Heart right ventricle (tissue), 16 donors: Measurements from ENCODE around the gene PDE9A. TPM values are rescaled to one million over a fixed set of nuclear protein-coding genes. Genes with fewer than 3 reads are reported as not detected.

Source experiments
- ATAC-seq, 8 donors: fragments of 200-7000 bp; cut with Tn5 transposase; one replicate each; pipeline ENCODE4 v1.9.1; 2020; ENCODE audit warnings: mild to moderate bottlenecking in 8 of 8, moderate library complexity in 8 of 8, moderate number of reproducible peaks in 1 of 8
- DNase-seq, 2 donors: peaks; one replicate each; pipeline ENCODE4 v3.0.0-alpha.2; 2020
- H3K27ac ChIP-seq, 10 donors: fragments of 200-600 bp; sonication (generic) in 2 of 10; one replicate each; pipeline versions ENCODE4 v1.5.0 to v1.8.0; 2020 to 2022; ENCODE audit warnings: mild to moderate bottlenecking in 3 of 10
- H3K27me3 ChIP-seq, 7 donors: fragments of 200-600 bp; one replicate each; pipeline ENCODE4 v1.8.0; 2021 to 2022; ENCODE audit warnings: mild to moderate bottlenecking in 2 of 7
- H3K36me3 ChIP-seq, 9 donors: fragments of 200-600 bp; sonication (generic) in 1 of 9; one replicate each; pipeline versions ENCODE4 v1.5.0 to v1.8.0; 2020 to 2022; ENCODE audit warnings: mild to moderate bottlenecking in 2 of 9
- H3K4me1 ChIP-seq, 9 donors: fragments of 200-600 bp; sonication (generic) in 1 of 9; one replicate each; pipeline versions ENCODE4 v1.5.0 to v1.8.0; 2020 to 2022; ENCODE audit warnings: mild to moderate bottlenecking in 4 of 9
- H3K4me3 ChIP-seq, 10 donors: fragments of 200-600 bp; sonication (generic) in 2 of 10; one replicate each; pipeline versions ENCODE4 v1.5.0 to v1.8.0; 2020 to 2022; ENCODE audit warnings: mild to moderate bottlenecking in 7 of 10, moderate library complexity in 2 of 10
- H3K9me3 ChIP-seq, 11 donors: fragments of 200-600 bp in 10 of 11; sonication (generic) in 2 of 11; one replicate each; pipeline versions ENCODE4 v1.5.0 to v1.8.0; 2013 to 2022; ENCODE audit warnings: mild to moderate bottlenecking in 2 of 11, control low read depth in 1 of 11, moderate library complexity in 1 of 11
- WGBS, 2 donors: extraction: QIAGEN DNeasy Blood & Tissue Kit; methylation state at CpG; one replicate each; pipeline ENCODE4 v1.1.7; 2013; ENCODE audit warnings: inconsistent platforms in 1 of 2; 5-methylcytosine and 5-hydroxymethylcytosine counted together
- intact Hi-C, 10 donors: fragments of 100-400 bp; cut with DNase I; formaldehyde crosslinking; loops; one replicate each; pipeline versions ENCODE4 v1.11.1 to v1.14.2; 2022
- polyA plus RNA-seq, 2 donors: library from polyadenylated mRNA; stranded (reverse); fragments of 200-250 nt; gene quantifications; one replicate each; pipeline ENCODE4 v1.2.3, GENCODE V29; 2013
- total RNA-seq, 10 donors: library from RNA; stranded (reverse); fragmentation: NEBNext Ultra II Directional in 3 of 10; extraction: Animal tissue kit (Norgen Biotek cat#: 25700) in 3 of 10; gene quantifications; one replicate each; pipeline versions ENCODE4 v1.2.1 to v1.2.4, GENCODE V29; 2021 to 2023
- TF ChIP-seq, protein P1 (sequence below), 9 donors: fragments of 200-600 bp; sonication (generic) in 2 of 9; IDR thresholded peaks; one replicate each; pipeline versions ENCODE4 v1.5.0 to v1.8.0; 2021 to 2022; ENCODE audit warnings: antibody characterized with exemption in 9 of 9, mild to moderate bottlenecking in 5 of 9, moderate library complexity in 1 of 9
- donor health status: Arrhythmogenic right ventricular cardiomyopathy.
- donor health status: ischemic (EF 13 %, LVEDD 7.1; RV severe dilation, severe dysfunction).
- donor health status: healthy with polysubstance abuse.
- donor health status: DM: no; HTN: yes; CAD: no.
- donor health status: DM: no; HTN: no; CAD: no.
- donor health status: ischemic (EF 25% LVEDD 6.9; RV normal size, moderate dysfunction).
- donor health status: ischemic (EF 25% LVEDD 5.7; RV mildly dilated, moderate dysfunction).
- donor health status: healthy.
- donor health status: DM: yes; HTN: yes; CAD: no.
- donor health status: Ischemic cardiomyopathy.
- donor health status: ischemic (EF 35%, LVEDD 5.7; RV mildly dilated, moderate dysfunction).
- donor health status: nonischemic (EF 11% LVEDD 7.7; RV severe dilation, severe dysfunction).
- donor health status: DM: yes; HTN: yes; CAD: no.
- donor health status: PGD.
- donor health status: ischemic (EF 29% LVEDD 5.4; RV normal size, mild dysfunction).
- donor health status: nonischemic (EF 23%, LVEDD 6.1; RV moderate dilation, normal function).

PDE9A gene
- total and polyA plus RNA-seq, 12 donors = 1.2 to 7.0 (median 2.2) TPM

DNA sequence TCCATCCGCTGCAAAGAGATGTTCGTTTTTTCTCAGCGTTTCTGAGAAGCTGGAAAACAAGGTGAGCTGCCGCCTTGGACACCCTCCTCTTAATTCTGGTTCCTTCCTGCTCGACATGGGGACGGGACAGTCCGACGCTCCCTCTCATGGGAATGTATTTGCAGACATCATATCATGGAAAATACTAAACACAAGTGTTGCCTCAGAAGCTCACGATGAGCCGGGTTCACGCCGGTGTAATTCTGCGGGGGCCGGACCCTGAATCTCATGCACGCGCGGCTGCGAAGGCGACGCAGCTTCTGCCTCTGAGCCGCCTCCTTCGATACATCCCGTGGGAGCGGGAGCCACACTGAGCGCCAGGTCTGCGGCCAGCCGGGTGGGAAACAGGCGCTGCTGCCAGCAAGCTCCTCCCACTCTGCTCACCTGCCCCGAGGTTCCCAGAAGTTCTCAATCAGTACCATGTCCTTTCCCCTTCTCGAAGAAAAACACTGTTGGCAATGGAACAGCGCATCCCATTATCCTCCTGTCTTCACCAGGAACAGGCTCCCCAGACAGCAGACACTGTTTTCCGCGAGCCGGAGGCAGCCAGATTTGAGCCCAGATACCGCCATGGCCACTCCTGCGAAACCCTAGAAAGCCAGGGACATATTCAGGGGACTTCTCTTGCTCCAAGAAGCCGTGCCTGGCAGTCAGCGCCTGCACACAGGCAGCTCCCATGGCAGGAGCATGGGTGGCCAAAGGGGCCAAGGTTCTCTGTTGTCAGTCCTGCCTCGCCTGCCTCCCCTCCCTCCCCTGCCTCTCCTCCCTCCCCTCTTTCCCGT is 127.9 kb downstream of the PDE9A start:
- TF ChIP-seq, protein P1, sequence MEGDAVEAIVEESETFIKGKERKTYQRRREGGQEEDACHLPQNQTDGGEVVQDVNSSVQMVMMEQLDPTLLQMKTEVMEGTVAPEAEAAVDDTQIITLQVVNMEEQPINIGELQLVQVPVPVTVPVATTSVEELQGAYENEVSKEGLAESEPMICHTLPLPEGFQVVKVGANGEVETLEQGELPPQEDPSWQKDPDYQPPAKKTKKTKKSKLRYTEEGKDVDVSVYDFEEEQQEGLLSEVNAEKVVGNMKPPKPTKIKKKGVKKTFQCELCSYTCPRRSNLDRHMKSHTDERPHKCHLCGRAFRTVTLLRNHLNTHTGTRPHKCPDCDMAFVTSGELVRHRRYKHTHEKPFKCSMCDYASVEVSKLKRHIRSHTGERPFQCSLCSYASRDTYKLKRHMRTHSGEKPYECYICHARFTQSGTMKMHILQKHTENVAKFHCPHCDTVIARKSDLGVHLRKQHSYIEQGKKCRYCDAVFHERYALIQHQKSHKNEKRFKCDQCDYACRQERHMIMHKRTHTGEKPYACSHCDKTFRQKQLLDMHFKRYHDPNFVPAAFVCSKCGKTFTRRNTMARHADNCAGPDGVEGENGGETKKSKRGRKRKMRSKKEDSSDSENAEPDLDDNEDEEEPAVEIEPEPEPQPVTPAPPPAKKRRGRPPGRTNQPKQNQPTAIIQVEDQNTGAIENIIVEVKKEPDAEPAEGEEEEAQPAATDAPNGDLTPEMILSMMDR (IDR thresholded peaks at IDR 0.05) = no peak
- ATAC-seq = peak in 6 of 8 donors; percentile 16 to 38 (median 32)
- WGBS, 2 donors = 4 to 6% methylated on average over 40 of the region's 40 CpGs

DNA sequence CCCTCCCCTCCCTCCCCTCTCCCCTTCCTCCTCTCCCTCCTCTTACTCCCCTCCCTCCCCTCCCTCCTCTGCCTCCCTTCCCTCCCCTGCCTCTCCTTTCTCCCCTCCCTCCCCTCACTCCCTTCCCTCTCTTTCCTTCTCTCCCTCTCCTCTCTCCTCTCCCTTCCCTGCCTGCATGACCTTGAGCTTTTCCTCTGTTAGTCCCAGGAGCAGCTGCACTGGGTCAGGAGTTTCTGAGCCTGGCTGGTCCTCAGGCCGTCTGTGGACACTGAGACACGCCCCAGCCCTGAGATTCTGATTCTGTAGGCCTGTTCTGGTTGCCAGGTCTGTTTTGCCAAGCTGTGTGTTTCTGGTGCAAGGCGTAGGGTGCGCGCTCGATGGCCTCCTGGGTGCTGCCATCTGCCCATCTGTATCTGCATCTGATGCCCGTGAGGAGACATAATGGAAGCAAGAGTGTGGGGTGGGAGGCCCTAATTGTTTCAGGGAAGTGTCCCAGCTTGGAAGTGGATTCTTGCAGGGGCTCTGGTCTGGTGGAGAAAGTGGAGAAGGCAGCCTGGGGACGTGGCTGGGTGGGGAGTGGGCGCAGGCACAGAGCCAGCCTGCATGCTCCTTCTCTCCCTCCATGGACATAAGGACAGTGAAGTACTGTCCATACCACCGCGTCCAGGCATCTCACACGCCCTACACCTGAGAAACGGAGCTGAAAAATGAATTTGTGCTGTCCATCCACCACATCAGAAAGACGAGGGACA is 128.7 kb downstream of the PDE9A start:
- Histone ChIP-seq H3K4me3 (no peak overlapping the region), H3K4me1 (peaks cover 3 to 36% (median 31%) of the 10 kb centered on the region in 9 donors), H3K36me3 (no peaks in the 10 kb centered on the region), H3K27ac (peak overlapping the region in 8 of 10 donors; percentile 10 to 96 (median 86)), H3K9me3 (peaks cover 0 to 5% (median 0%) of the 10 kb centered on the region in 11 donors), H3K27me3 (peaks cover 0 to 56% (median 34%) of the 10 kb centered on the region in 7 donors)
- TF ChIP-seq, protein P1 (IDR thresholded peaks at IDR 0.05) = no peak
- intact Hi-C loops = loop anchor here in 2 of 10 donors (2.0 to 10.0 kb wide), 3 partner anchors 45 to 107 kb away; no protein-coding TSS in a partner anchor
- peak in 3 of 8 donors; percentile 13 to 28 (median 21) for ATAC-seq
- WGBS, 2 donors = 79 to 80% methylated on average over 14 of the region's 14 CpGs
- no peak for DNase-seq

More for the DNA sequence above, 127.9 kb downstream of the PDE9A start:
- Histone ChIP-seq H3K36me3 (no peaks in the 10 kb centered on the region), H3K9me3 (no peaks in the 10 kb centered on the region), H3K27ac (peak overlapping the region in 7 of 10 donors; percentile 31 to 77 (median 48)), H3K27me3 (peaks cover 0 to 59% (median 34%) of the 10 kb centered on the region in 7 donors), H3K4me3 (peak overlapping the region in 9 of 10 donors; percentile 17 to 43 (median 26)), H3K4me1 (peaks cover 3 to 36% (median 31%) of the 10 kb centered on the region in 9 donors)
- intact Hi-C loops = loop anchor here in 2 of 10 donors (5.0 to 10.0 kb wide), 2 partner anchors 44 to 107 kb away; no protein-coding TSS in a partner anchor
- DNase-seq = peak in 1 of 2 donors; percentile 29

DNA sequence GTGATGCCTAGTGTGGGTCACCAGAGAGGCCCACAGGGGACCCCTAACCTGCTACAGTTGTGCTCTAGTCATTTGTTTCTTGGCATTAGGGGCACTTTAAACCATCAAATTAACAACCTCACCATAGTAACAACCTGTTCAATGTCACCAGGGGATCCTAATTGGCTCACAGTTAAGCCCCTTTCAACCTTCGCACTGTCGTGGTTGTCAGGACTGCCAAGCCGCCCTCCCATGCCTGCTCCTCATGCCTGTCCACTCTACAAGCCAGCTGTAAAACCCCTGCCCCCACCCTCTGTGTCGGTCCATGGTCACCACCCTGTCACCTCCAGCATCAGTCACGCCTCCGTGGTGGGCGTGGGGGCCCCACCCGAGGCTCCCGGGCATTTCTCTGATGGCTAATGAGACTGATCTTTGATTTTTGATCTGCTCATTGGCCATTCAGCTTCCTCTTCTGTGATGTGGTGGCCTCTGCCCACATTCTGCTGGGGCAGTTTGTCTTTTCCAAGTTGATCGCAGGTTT is 129.4 kb downstream of the PDE9A start:
- ATAC-seq (no peak), DNase-seq (no peak)
- peak overlapping the region in 8 of 10 donors; percentile 10 to 96 (median 86) for H3K27ac ChIP-seq
- no peak overlapping the region for H3K4me3 ChIP-seq
- intact Hi-C loops = loop anchor here in 2 of 10 donors (2.0 to 10.0 kb wide), 3 partner anchors 45 to 108 kb away; no protein-coding TSS in a partner anchor
- TF ChIP-seq, protein P1 (IDR thresholded peaks at IDR 0.05) = no peak
- no peaks in the 10 kb centered on the region for H3K36me3 ChIP-seq
- peaks cover 3 to 36% (median 31%) of the 10 kb centered on the region in 9 donors for H3K4me1 ChIP-seq
- H3K27me3 ChIP-seq = peaks cover 0 to 50% (median 28%) of the 10 kb centered on the region in 7 donors
- peaks cover 0 to 6% (median 0%) of the 10 kb centered on the region in 11 donors for H3K9me3 ChIP-seq
- WGBS, 2 donors = 79 to 80% methylated on average over 10 of the region's 10 CpGs
